ENCODE data around the gene THAP3. TPM values are rescaled to one million over a fixed set of nuclear protein-coding genes. Genes with fewer than 3 reads are reported as not detected.

Gene THAP3
- polyA plus RNA-seq, 1 donor from 2014 or later, result 51.5 TPM

DNA sequence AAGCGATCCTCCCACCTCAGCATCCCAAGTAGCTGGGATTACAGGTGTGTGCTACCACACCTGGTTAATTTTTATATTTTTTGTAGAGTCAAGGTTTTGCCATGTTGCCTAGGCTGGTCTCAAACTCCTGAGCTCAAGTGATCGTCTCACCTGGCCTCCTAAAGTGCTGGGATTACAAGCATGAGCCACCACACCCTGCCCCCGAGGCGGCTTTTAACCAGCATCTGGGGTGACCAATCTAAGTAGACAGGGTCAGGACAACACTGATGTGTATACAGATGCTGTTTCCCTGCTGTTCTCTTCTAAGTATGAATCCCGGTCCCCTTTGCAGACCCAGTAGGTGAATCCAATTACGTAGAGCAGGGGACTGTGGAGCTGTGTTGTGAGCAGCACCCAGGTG lies 23.9 kb downstream of the THAP3 start:
- no peak overlapping the region for H2AFZ ChIP-seq (ENCODE audit: low read depth, low read length)
- H4K20me1 ChIP-seq (ENCODE audit: insufficient read depth), result no peaks in the 10 kb centered on the region
- H3K36me3 ChIP-seq (ENCODE audit: insufficient read depth, low read length), result no peaks in the 10 kb centered on the region
- no peaks in the 10 kb centered on the region for H3K9me2 ChIP-seq (ENCODE audit: insufficient read depth, low read length)
- no peaks in the 10 kb centered on the region for H3K9me3 ChIP-seq (ENCODE audit: low read length)
- TF ChIP-seq, protein P1, sequence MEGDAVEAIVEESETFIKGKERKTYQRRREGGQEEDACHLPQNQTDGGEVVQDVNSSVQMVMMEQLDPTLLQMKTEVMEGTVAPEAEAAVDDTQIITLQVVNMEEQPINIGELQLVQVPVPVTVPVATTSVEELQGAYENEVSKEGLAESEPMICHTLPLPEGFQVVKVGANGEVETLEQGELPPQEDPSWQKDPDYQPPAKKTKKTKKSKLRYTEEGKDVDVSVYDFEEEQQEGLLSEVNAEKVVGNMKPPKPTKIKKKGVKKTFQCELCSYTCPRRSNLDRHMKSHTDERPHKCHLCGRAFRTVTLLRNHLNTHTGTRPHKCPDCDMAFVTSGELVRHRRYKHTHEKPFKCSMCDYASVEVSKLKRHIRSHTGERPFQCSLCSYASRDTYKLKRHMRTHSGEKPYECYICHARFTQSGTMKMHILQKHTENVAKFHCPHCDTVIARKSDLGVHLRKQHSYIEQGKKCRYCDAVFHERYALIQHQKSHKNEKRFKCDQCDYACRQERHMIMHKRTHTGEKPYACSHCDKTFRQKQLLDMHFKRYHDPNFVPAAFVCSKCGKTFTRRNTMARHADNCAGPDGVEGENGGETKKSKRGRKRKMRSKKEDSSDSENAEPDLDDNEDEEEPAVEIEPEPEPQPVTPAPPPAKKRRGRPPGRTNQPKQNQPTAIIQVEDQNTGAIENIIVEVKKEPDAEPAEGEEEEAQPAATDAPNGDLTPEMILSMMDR (IDR thresholded peaks at IDR 0.05; ENCODE audit: poor library complexity, severe bottlenecking), result no peak
- TF ChIP-seq REST (IDR thresholded peaks at IDR 0.05; ENCODE audit: borderline replicate concordance) (no peak), EP300 (conservative IDR thresholded peaks at IDR 0.05; ENCODE audit: poor library complexity, severe bottlenecking) (no peak), EZH2 (IDR thresholded peaks at IDR 0.05; ENCODE audit: borderline replicate concordance, insufficient read depth, low read length, poor library complexity, severe bottlenecking) (no peak), SMC3 (conservative IDR thresholded peaks at IDR 0.05; ENCODE audit: poor library complexity) (no peak), RAD21 (conservative IDR thresholded peaks at IDR 0.05) (no peak), MXI1 (conservative IDR thresholded peaks at IDR 0.05; ENCODE audit: poor library complexity, severe bottlenecking) (no peak), TAF1 (IDR thresholded peaks at IDR 0.05; ENCODE audit: low read depth) (no peak), POLR2AphosphoS5 (IDR thresholded peaks at IDR 0.05) (no peak)
- no peaks in the 10 kb centered on the region for H3K27me3 ChIP-seq (ENCODE audit: insufficient read depth, low read depth, low read length)
- no peaks in the 10 kb centered on the region for H3F3A ChIP-seq (ENCODE audit: insufficient read depth, low read length, poor library complexity, severe bottlenecking)
- H3K27ac ChIP-seq (ENCODE audit: low read length), result no peak overlapping the region
- no peak overlapping the region for H3K4me3 ChIP-seq (ENCODE audit: low read length)
- no peak overlapping the region for H3K9ac ChIP-seq (ENCODE audit: low read length)
- no peaks in the 10 kb centered on the region for H3K79me2 ChIP-seq (replicated peaks; ENCODE audit: insufficient read depth, low read length)
- H3K4me2 ChIP-seq (ENCODE audit: low read length), result no peak overlapping the region

GRCh38 chr1:6651909-6652308 lies 27.2 kb downstream of the THAP3 start:
- H3F3A ChIP-seq (ENCODE audit: insufficient read depth, low read length, poor library complexity, severe bottlenecking), result no peaks in the 10 kb centered on the region
- H3K4me3 ChIP-seq (ENCODE audit: low read length), result no peak overlapping the region
- H4K20me1 ChIP-seq (ENCODE audit: insufficient read depth), result no peaks in the 10 kb centered on the region
- H3K27ac ChIP-seq (ENCODE audit: low read length), result no peak overlapping the region
- H3K9me3 ChIP-seq (ENCODE audit: low read length), result no peaks in the 10 kb centered on the region
- H3K27me3 ChIP-seq (ENCODE audit: insufficient read depth, low read depth, low read length), result no peaks in the 10 kb centered on the region
- no peaks in the 10 kb centered on the region for H3K79me2 ChIP-seq (replicated peaks; ENCODE audit: insufficient read depth, low read length)
- H3K4me2 ChIP-seq (ENCODE audit: low read length), result no peak overlapping the region
- no peak for TF ChIP-seq SMC3 (conservative IDR thresholded peaks at IDR 0.05; ENCODE audit: poor library complexity)
- no peak for TF ChIP-seq TAF1 (IDR thresholded peaks at IDR 0.05; ENCODE audit: low read depth)
- no peak for TF ChIP-seq POLR2AphosphoS5 (IDR thresholded peaks at IDR 0.05)
- no peak for TF ChIP-seq MXI1 (conservative IDR thresholded peaks at IDR 0.05; ENCODE audit: poor library complexity, severe bottlenecking)
- no peak for TF ChIP-seq EP300 (conservative IDR thresholded peaks at IDR 0.05; ENCODE audit: poor library complexity, severe bottlenecking)
- no peak for TF ChIP-seq EZH2 (IDR thresholded peaks at IDR 0.05; ENCODE audit: borderline replicate concordance, insufficient read depth, low read length, poor library complexity, severe bottlenecking)
- TF ChIP-seq, protein P1 (IDR thresholded peaks at IDR 0.05; ENCODE audit: poor library complexity, severe bottlenecking), result no peak
- TF ChIP-seq RAD21 (conservative IDR thresholded peaks at IDR 0.05), result no peak
- no peak for TF ChIP-seq REST (IDR thresholded peaks at IDR 0.05; ENCODE audit: borderline replicate concordance)
- no peak overlapping the region for H2AFZ ChIP-seq (ENCODE audit: low read depth, low read length)
- H3K36me3 ChIP-seq (ENCODE audit: insufficient read depth, low read length), result no peaks in the 10 kb centered on the region
- H3K9me2 ChIP-seq (ENCODE audit: insufficient read depth, low read length), result no peaks in the 10 kb centered on the region
- no peak overlapping the region for H3K9ac ChIP-seq (ENCODE audit: low read length)
